Aortic smooth muscle cell (primary cell): ENCODE data around the gene ATP7B. TPM values are rescaled to one million over a fixed set of nuclear protein-coding genes. Genes with fewer than 3 reads are reported as not detected.

Source experiments
- total RNA-seq: library from RNA; depleted of rRNA; stranded (reverse); fragments of >200 nt; gene quantifications from 2 replicates; pipeline ENCODE4 v1.2.3, GENCODE V29; 2014

ATP7B gene
- 1.3 and 1.9 TPM in 2 replicates for total RNA-seq

GRCh38 chr13:52010890-52011631 lies at the start of gene ATP7B:
Gene ATP7B (minus strand): TSS chr13:52011450. CDS start chr13:52011337, 113 bp downstream.

GRCh38 chr13:52024481-52024880 lies 13.2 kb upstream of the ATP7B start, which contains the start of gene UTP14C:
Gene UTP14C (plus strand): TSS chr13:52024691. CDS start chr13:52028805, 4,114 bp downstream.

GRCh38 chr13:52011632-52012511 lies 622 bp upstream of the ATP7B start, which contains the start of gene ALG11:
Gene ALG11 (plus strand): TSS chr13:52012398. CDS start chr13:52012419, 21 bp downstream.

Other genes with a start within 250 kb of the ATP7B start
- gene DHRS12, start 207.3 kb downstream of the ATP7B start, total RNA-seq, result 2.7 and 3.4 TPM in 2 replicates
- gene TMEM272, start 166.3 kb downstream of the ATP7B start, total RNA-seq, result not detected in 2 replicates
- gene CCDC70, start 149.5 kb downstream of the ATP7B start, total RNA-seq, result not detected in 2 replicates
- 18.4 and 18.8 TPM in 2 replicates for gene ALG11, start 948 bp upstream of the ATP7B start, total RNA-seq
- gene UTP14C, start 13.2 kb upstream of the ATP7B start, total RNA-seq, result 15.5 and 16.2 TPM in 2 replicates
- 0.13 and 0.25 TPM in 2 replicates for gene NEK5, start 117.6 kb upstream of the ATP7B start, total RNA-seq
- 12.6 and 14.8 TPM in 2 replicates for gene NEK3, start 148.1 kb upstream of the ATP7B start, total RNA-seq